PC-3 (cell line): ENCODE results near the gene DBT. TPM values are rescaled to one million over a fixed set of nuclear protein-coding genes. Genes with fewer than 3 reads are reported as not detected.

Experiments used
- ATAC-seq: fragments of 200-7000 bp; cut with Tn5 transposase; 2 replicates; pipeline ENCODE4 v1.9.1; 2020; ENCODE audit warnings: mild to moderate bottlenecking, moderate library complexity
- BruUV-seq: library from RNA; stranded (reverse); fragments of 400-500 nt; replicated peaks from 2 replicates; lab custom pipeline; 2021; lab: Mats Ljungman, UMichigan
- CTCF ChIA-PET: fragments of 300-600 bp; sonication (Branson Sonifier 250); formaldehyde crosslinking; loops from one replicate; lab custom pipeline; 2022; ENCODE audit warnings: antibody characterized with exemption; lab: Charles Lee
- POLR2A ChIA-PET: fragments of 300-600 bp; sonication (Branson Sonifier 250); formaldehyde crosslinking; loops from one replicate; lab custom pipeline; 2022; ENCODE audit warnings: antibody characterized with exemption; ENCODE audit not compliant: unreplicated experiment; lab: Charles Lee
- DNase-seq: peaks from one replicate; pipeline ENCODE4 v3.0.0-alpha.2; 2015
- H2AFZ ChIP-seq: fragments of 300-600 bp; sonication (generic); 2 replicates; pipeline ENCODE4 v1.6.0; 2016; ENCODE audit warnings: antibody characterized with exemption, low read length
- H3F3A ChIP-seq: fragments of 300-600 bp; sonication (generic); one replicate; pipeline ENCODE4 v1.6.0; 2017; ENCODE audit warnings: antibody characterized with exemption, low read length, control low read depth, mild to moderate bottlenecking; ENCODE audit not compliant: unreplicated experiment
- H3K27ac ChIP-seq: fragments of 300-600 bp; sonication (generic); 2 replicates; pipeline ENCODE4 v1.5.1; 2016; ENCODE audit warnings: mild to moderate bottlenecking, low read length
- H3K27me3 ChIP-seq: fragments of 300-600 bp; sonication (generic); 2 replicates; pipeline ENCODE4 v1.6.1; 2016; ENCODE audit warnings: low read length, mixed read lengths
- H3K36me3 ChIP-seq: fragments of 300-600 bp; sonication (generic); 2 replicates; pipeline ENCODE4 v1.6.1; 2016; ENCODE audit warnings: low read depth, mixed run types, low read length, mixed read lengths
- H3K4me1 ChIP-seq: fragments of 300-600 bp; sonication (generic); 2 replicates; pipeline ENCODE4 v1.5.1; 2016; ENCODE audit warnings: low read length; ENCODE audit not compliant: insufficient read depth
- H3K4me2 ChIP-seq: fragments of 300-600 bp; sonication (generic); 2 replicates; pipeline ENCODE4 v1.6.0; 2016; ENCODE audit warnings: low read length
- H3K4me3 ChIP-seq: fragments of 300-600 bp; sonication (generic); 2 replicates; pipeline ENCODE4 v1.5.1; 2016; ENCODE audit warnings: mild to moderate bottlenecking, low read length, mixed read lengths
- H3K79me2 ChIP-seq: fragments of 300-600 bp; sonication (generic); 2 replicates; pipeline ENCODE4 v1.6.1; 2017; ENCODE audit warnings: low read length, mixed read lengths
- H3K9ac ChIP-seq: fragments of 300-600 bp; sonication (generic); 2 replicates; pipeline ENCODE4 v1.6.0; 2016; ENCODE audit warnings: mild to moderate bottlenecking, low read length
- H3K9me2 ChIP-seq: fragments of 300-600 bp; sonication (generic); replicated peaks from 2 replicates; pipeline ENCODE4 v1.6.1; 2016; ENCODE audit warnings: mixed run types, low read length, mixed read lengths
- H3K9me3 ChIP-seq: fragments of 300-600 bp; sonication (generic); 2 replicates; pipeline ENCODE4 v1.6.1; 2016; ENCODE audit warnings: low read length, mixed read lengths
- H4K20me1 ChIP-seq: fragments of 300-600 bp; sonication (generic); 2 replicates; pipeline ENCODE4 v1.6.1; 2016; ENCODE audit warnings: low read length, mixed read lengths
- EZH2 ChIP-seq: fragments of 300-600 bp; sonication (generic); IDR thresholded peaks from one replicate; pipeline ENCODE4 v1.6.1; 2017; ENCODE audit warnings: antibody characterized with exemption, mild to moderate bottlenecking, low read length; ENCODE audit not compliant: unreplicated experiment
- EZH2phosphoT487 ChIP-seq: fragments of 300-600 bp; sonication (generic); IDR thresholded peaks from 2 replicates; pipeline ENCODE4 v1.6.1; 2018; ENCODE audit warnings: mild to moderate bottlenecking, antibody characterized with exemption, low read length, borderline replicate concordance
- intact Hi-C: fragments of 100-400 bp; cut with micrococcal nuclease; formaldehyde crosslinking; loops from 2 replicates; pipeline ENCODE4 v1.9.0; 2023
- total RNA-seq: library from RNA; depleted of rRNA; stranded (reverse); fragments of >200 nt; gene quantifications from 2 replicates; pipeline ENCODE4 v1.2.3, GENCODE V29; 2014
- TF ChIP-seq, protein P1 (sequence below): fragments of 300-600 bp; sonication (generic); conservative IDR thresholded peaks from 2 replicates; pipeline ENCODE4 v1.5.1; 2017; ENCODE audit warnings: antibody characterized with exemption, low read depth, mild to moderate bottlenecking, low read length

Gene DBT
- total RNA-seq, 1 experiment from 2014 or later = 5.1 TPM

DNA sequence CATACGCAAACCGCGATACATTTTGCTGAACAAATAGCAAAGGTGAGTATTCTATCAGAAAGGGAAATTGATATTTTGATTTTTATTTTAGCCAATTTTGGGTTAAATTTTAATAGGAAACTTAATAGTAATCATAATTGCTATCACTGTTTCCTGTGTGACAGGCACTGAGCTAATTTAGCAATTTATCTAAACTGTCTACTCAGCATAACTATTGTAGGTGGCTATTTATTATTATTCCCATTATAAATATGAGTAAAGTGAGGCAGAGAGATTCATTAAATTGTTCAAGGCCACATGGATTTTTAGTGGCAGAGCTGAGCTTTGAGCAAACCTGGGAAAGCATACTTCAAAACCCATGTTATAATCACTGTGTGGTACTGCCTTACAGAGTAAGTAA lies 37.5 kb upstream of the DBT start:
- no TSS peak for BruUV-seq
- intact Hi-C loops = no loop called here
- ChIA-PET POLR2A (no interaction called here), CTCF (interaction anchor here (0.7 kb wide), 1 partner anchor 77 kb away, joined by 3 read pairs; no protein-coding TSS in a partner anchor)
- no peak overlapping the region for H3K4me2 ChIP-seq
- H3K27me3 ChIP-seq = no peaks in the 10 kb centered on the region
- no peaks in the 10 kb centered on the region for H3K9me2 ChIP-seq
- H4K20me1 ChIP-seq = no peaks in the 10 kb centered on the region
- H3K36me3 ChIP-seq = peaks cover 52% of the 10 kb centered on the region
- H3K27ac ChIP-seq = no peak overlapping the region
- no peak overlapping the region for H2AFZ ChIP-seq
- no peaks in the 10 kb centered on the region for H3K9me3 ChIP-seq
- H3K4me3 ChIP-seq = no peak overlapping the region
- DNase-seq (no peak), ATAC-seq (no peak)
- H3F3A ChIP-seq = no peaks in the 10 kb centered on the region
- H3K9ac ChIP-seq = no peak overlapping the region
- TF ChIP-seq EZH2 (no peak), EZH2phosphoT487 (no peak)
- TF ChIP-seq, protein P1, sequence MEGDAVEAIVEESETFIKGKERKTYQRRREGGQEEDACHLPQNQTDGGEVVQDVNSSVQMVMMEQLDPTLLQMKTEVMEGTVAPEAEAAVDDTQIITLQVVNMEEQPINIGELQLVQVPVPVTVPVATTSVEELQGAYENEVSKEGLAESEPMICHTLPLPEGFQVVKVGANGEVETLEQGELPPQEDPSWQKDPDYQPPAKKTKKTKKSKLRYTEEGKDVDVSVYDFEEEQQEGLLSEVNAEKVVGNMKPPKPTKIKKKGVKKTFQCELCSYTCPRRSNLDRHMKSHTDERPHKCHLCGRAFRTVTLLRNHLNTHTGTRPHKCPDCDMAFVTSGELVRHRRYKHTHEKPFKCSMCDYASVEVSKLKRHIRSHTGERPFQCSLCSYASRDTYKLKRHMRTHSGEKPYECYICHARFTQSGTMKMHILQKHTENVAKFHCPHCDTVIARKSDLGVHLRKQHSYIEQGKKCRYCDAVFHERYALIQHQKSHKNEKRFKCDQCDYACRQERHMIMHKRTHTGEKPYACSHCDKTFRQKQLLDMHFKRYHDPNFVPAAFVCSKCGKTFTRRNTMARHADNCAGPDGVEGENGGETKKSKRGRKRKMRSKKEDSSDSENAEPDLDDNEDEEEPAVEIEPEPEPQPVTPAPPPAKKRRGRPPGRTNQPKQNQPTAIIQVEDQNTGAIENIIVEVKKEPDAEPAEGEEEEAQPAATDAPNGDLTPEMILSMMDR = no peak
- H3K4me1 ChIP-seq = no peaks in the 10 kb centered on the region
- no peaks in the 10 kb centered on the region for H3K79me2 ChIP-seq

- Histone ChIP-seq H3K4me2 (no peak overlapping the region), H2AFZ (no peak overlapping the region), H3K27ac (no peak overlapping the region), H3K4me1 (no peaks in the 10 kb centered on the region), H4K20me1 (no peaks in the 10 kb centered on the region), H3K4me3 (no peak overlapping the region), H3K9me3 (no peaks in the 10 kb centered on the region), H3F3A (no peaks in the 10 kb centered on the region), H3K27me3 (no peaks in the 10 kb centered on the region), H3K9ac (no peak overlapping the region), H3K79me2 (no peaks in the 10 kb centered on the region), H3K36me3 (peaks cover 47% of the 10 kb centered on the region), H3K9me2 (no peaks in the 10 kb centered on the region)
- ATAC-seq (no peak), DNase-seq (no peak)
- TF ChIP-seq, protein P1 = no peak
- TF ChIP-seq EZH2 (no peak), EZH2phosphoT487 (no peak)
- BruUV-seq = no TSS peak
- intact Hi-C loops = no loop called here
- POLR2A ChIA-PET = no interaction called here
- CTCF ChIA-PET = no interaction called here
Measured at GRCh38 chr1:100284591-100284990, 35.0 kb upstream of the DBT start.

DNA sequence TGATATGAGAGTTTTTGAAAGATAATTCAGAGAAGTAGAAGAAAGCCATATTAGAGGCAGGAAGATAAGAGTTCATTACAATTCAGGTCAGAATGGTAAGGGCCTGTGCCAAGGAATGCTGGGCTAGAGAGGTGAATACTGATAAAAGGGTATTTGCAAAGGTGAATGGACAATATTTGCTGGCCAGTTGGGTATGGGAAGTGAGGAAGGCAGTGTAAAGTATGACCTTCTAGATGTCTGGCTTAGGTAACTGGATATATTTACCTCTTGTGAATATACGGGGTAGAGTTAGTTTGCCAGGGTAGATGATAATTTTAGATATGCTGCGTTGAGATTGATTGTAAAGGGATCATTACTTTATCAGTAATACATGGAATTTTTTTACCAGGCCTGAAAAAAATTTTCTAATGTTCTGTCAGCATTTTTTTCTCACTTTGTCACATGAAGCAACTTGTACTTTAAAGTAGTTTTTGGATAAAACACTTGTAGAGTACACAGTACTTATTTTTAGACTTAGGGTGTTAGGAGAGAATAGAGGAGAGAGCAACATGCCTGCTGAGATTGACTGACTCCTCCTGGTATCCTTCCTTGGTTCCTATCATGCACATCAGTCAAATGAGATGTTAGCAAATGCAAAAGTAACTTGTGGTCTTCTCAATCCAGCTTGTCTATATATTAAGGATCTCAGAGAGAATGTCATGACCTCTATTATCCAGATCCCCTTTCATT lies 30.5 kb upstream of the DBT start:
- H4K20me1 ChIP-seq = no peaks in the 10 kb centered on the region
- no peaks in the 10 kb centered on the region for H3K9me2 ChIP-seq
- no peak for TF ChIP-seq EZH2phosphoT487
- TF ChIP-seq EZH2 = no peak
- ATAC-seq (no peak), DNase-seq (no peak)
- BruUV-seq = no TSS peak
- no peaks in the 10 kb centered on the region for H3K79me2 ChIP-seq
- CTCF ChIA-PET = no interaction called here
- no peaks in the 10 kb centered on the region for H3K4me1 ChIP-seq
- intact Hi-C loops = no loop called here
- no peak overlapping the region for H3K4me2 ChIP-seq
- no peak overlapping the region for H2AFZ ChIP-seq
- no peak overlapping the region for H3K27ac ChIP-seq
- no peaks in the 10 kb centered on the region for H3K27me3 ChIP-seq
- H3K36me3 ChIP-seq = peaks cover 60% of the 10 kb centered on the region
- no peaks in the 10 kb centered on the region for H3F3A ChIP-seq
- H3K4me3 ChIP-seq = no peak overlapping the region
- no peaks in the 10 kb centered on the region for H3K9me3 ChIP-seq
- POLR2A ChIA-PET = no interaction called here
- no peak overlapping the region for H3K9ac ChIP-seq
